Psoas muscle (tissue), 8 donors: Measurements from ENCODE around the gene TSPAN16. TPM values are rescaled to one million over a fixed set of nuclear protein-coding genes. Genes with fewer than 3 reads are reported as not detected.
A peak's percentile ranks its signal among the peaks of the same experiment; 100 is the strongest.

Experiments
- ATAC-seq, 4 donors: fragments of 200-7000 bp; cut with Tn5 transposase; one replicate each; pipeline ENCODE4 v1.9.1; 2020; ENCODE audit warnings: moderate library complexity in 3 of 4, mild to moderate bottlenecking in 2 of 4
- DNase-seq, 2 donors: peaks; one replicate each; pipeline ENCODE4 v3.0.0-alpha.2; 2020
- H3K27ac ChIP-seq: fragments of 200-600 bp; one replicate; pipeline ENCODE4 v1.8.0; 2022
- H3K27me3 ChIP-seq, 3 donors: fragments of 200-600 bp in 1 of 3; one replicate each; pipeline versions ENCODE4 v1.6.1 to v1.8.0; 2013 to 2022; ENCODE audit warnings: low read length in 2 of 3, mild to moderate bottlenecking in 2 of 3, moderate library complexity in 1 of 3; ENCODE audit not compliant: insufficient read depth in 3 of 3
- H3K36me3 ChIP-seq, 2 donors: fragments of 200-600 bp in 1 of 2; one replicate each; pipeline versions ENCODE4 v1.6.1 to v1.8.0; 2013 to 2022; ENCODE audit warnings: low read depth in 1 of 2, mild to moderate bottlenecking in 1 of 2, moderate library complexity in 1 of 2; ENCODE audit not compliant: insufficient read depth in 1 of 2
- H3K4me1 ChIP-seq: fragments of 200-600 bp; one replicate; pipeline ENCODE4 v1.8.0; 2022
- H3K4me3 ChIP-seq: fragments of 200-600 bp; one replicate; pipeline ENCODE4 v1.8.0; 2022; ENCODE audit warnings: mild to moderate bottlenecking
- H3K9me3 ChIP-seq: fragments of 200-600 bp; one replicate; pipeline ENCODE4 v1.8.0; 2022
- WGBS, 3 donors: extraction: QIAGEN DNeasy Blood & Tissue Kit; methylation state at CpG; one replicate each; pipeline versions ENCODE4 v1.1.6 to v1.1.7; 2013; 5-methylcytosine and 5-hydroxymethylcytosine counted together
- intact Hi-C, 2 donors: fragments of 100-400 bp; cut with DNase I; formaldehyde crosslinking; loops; one replicate each; pipeline versions ENCODE4 v1.11.0 to v1.14.2; 2022
- polyA plus RNA-seq, 3 donors: library from polyadenylated mRNA; stranded (reverse); fragments of 200-250 nt; gene quantifications; one replicate each; pipeline ENCODE4 v1.2.3, GENCODE V29; 2013
- total RNA-seq, 4 donors: library from RNA; stranded (reverse); fragmentation: NEBNext Ultra II Directional in 2 of 4; extraction: Animal tissue kit (Norgen Biotek cat#: 25700) in 2 of 4; gene quantifications; one replicate each; pipeline versions ENCODE4 v1.2.1 to v1.2.4, GENCODE V29; 2021 to 2023
- TF ChIP-seq, protein P1 (sequence below): fragments of 200-600 bp; IDR thresholded peaks from one replicate; pipeline ENCODE4 v1.8.0; 2022; ENCODE audit warnings: antibody characterized with exemption
- donor health status: healthy with polysubstance abuse.
- donor health status: DM: no; HTN: no; CAD: no; lungs with moderate emphysema.
- donor health status: Bipolar disorder and iron deficiency.
- donor health status: healthy.
- donor health status: DM: yes; HTN: yes; CAD: no.
- donor health status: DM: no; HTN: no; CAD: no.
- donor health status: DM: no; HTN: no; CAD: no.
- donor health status: DM: yes; HTN: yes; CAD: no.

TSPAN16 gene
- total and polyA plus RNA-seq, 7 donors = not detected

DNA sequence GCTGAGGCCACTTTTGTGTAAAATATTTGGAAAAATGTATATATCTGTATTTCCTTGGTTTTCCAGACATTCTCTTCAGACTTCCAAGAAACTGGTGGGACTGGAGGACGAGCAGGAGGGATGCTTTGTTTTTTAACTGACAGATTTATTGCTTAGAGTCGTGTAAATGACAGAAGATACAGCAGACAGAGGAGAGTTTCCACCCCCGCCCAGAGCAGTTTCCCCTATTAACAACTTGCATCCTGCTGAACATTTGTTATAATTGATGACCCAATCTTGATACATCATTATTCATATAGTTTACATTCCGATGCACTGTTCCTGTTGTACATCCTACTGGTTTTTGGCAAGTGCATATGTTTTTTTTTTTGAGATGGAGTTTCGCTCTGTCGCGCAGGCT is 26.6 kb upstream of the TSPAN16 start:
- intact Hi-C loops = loop anchor here in 1 of 2 donors (1.0 kb wide), 1 partner anchor 43 kb away; no protein-coding TSS in a partner anchor
- TF ChIP-seq, protein P1, sequence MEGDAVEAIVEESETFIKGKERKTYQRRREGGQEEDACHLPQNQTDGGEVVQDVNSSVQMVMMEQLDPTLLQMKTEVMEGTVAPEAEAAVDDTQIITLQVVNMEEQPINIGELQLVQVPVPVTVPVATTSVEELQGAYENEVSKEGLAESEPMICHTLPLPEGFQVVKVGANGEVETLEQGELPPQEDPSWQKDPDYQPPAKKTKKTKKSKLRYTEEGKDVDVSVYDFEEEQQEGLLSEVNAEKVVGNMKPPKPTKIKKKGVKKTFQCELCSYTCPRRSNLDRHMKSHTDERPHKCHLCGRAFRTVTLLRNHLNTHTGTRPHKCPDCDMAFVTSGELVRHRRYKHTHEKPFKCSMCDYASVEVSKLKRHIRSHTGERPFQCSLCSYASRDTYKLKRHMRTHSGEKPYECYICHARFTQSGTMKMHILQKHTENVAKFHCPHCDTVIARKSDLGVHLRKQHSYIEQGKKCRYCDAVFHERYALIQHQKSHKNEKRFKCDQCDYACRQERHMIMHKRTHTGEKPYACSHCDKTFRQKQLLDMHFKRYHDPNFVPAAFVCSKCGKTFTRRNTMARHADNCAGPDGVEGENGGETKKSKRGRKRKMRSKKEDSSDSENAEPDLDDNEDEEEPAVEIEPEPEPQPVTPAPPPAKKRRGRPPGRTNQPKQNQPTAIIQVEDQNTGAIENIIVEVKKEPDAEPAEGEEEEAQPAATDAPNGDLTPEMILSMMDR = no peak
- H3K27ac ChIP-seq = peak overlapping the region; percentile 65
- no peaks in the 10 kb centered on the region for H3K36me3 ChIP-seq
- no peak for DNase-seq
- no peak overlapping the region for H3K4me3 ChIP-seq
- ATAC-seq = no peak
- no peaks in the 10 kb centered on the region for H3K4me1 ChIP-seq
- 42 to 53% (median 51%) methylated on average over 6 to 7 of the region's 7 CpGs for WGBS, 3 donors
- peaks cover 0 to 9% (median 5%) of the 10 kb centered on the region in 3 donors for H3K27me3 ChIP-seq
- H3K9me3 ChIP-seq = no peaks in the 10 kb centered on the region

GRCh38 chr19:11273296-11273695 is 22.7 kb upstream of the TSPAN16 start:
- no peak for DNase-seq
- Histone ChIP-seq H3K9me3 (no peaks in the 10 kb centered on the region), H3K4me1 (no peaks in the 10 kb centered on the region), H3K36me3 (no peaks in the 10 kb centered on the region), H3K27me3 (peaks cover 0 to 4% (median 0%) of the 10 kb centered on the region in 3 donors), H3K27ac (no peak overlapping the region), H3K4me3 (no peak overlapping the region)
- intact Hi-C loops = no loop called here
- WGBS, 3 donors = 75 to 81% (median 80%) methylated on average over 2 of the region's 2 CpGs
- no peak for ATAC-seq
- TF ChIP-seq, protein P1 = no peak

- H3K27me3 ChIP-seq = peaks cover 0 to 4% (median 0%) of the 10 kb centered on the region in 3 donors
- DNase-seq (no peak), ATAC-seq (no peak)
- no peaks in the 10 kb centered on the region for H3K4me1 ChIP-seq
- no peak overlapping the region for H3K27ac ChIP-seq
- no peak overlapping the region for H3K4me3 ChIP-seq
- TF ChIP-seq, protein P1 = no peak
- no peaks in the 10 kb centered on the region for H3K36me3 ChIP-seq
- H3K9me3 ChIP-seq = no peaks in the 10 kb centered on the region
- WGBS, 3 donors = 73 to 86% (median 78%) methylated on average over 5 of the region's 5 CpGs
- intact Hi-C loops = no loop called here
Observed at GRCh38 chr19:11273989-11274388, 22.0 kb upstream of the TSPAN16 start.

DNA sequence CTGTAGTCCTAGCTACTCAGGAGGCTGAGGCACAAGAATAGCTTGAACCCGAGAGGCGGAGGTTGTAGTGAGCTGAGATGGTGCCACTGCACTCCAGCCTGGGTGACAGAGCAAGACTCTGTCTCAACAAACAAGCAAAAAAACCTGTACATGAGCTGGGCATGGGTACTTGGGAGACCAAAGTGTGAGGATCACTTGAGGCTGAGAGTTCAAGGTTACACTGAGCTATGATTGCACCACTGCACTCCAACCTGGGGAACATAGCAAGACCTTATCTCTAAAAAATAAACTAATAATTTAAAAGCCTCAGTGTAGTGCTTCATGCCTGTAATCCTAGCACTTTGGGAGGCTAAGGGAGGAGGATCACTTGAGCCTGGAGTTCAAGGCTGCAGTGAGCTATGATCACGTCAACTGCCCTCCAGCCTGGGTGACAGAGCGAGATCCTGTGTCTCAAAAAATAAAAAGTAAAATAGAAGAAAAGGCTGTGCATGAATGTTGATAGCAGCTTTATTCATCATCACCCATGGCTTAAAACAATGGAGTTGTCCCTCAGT is 21.4 kb upstream of the TSPAN16 start:
- Histone ChIP-seq H3K9me3 (no peaks in the 10 kb centered on the region), H3K36me3 (no peaks in the 10 kb centered on the region), H3K4me1 (no peaks in the 10 kb centered on the region), H3K27ac (no peak overlapping the region), H3K27me3 (peaks cover 0 to 4% (median 0%) of the 10 kb centered on the region in 3 donors), H3K4me3 (no peak overlapping the region)
- TF ChIP-seq, protein P1 = no peak
- intact Hi-C loops = no loop called here
- 70 to 72% (median 71%) methylated on average over 4 of the region's 4 CpGs for WGBS, 3 donors
- no peak for DNase-seq
- ATAC-seq = no peak

- Histone ChIP-seq H3K9me3 (no peaks in the 10 kb centered on the region), H3K4me3 (no peak overlapping the region), H3K27ac (no peak overlapping the region), H3K36me3 (no peaks in the 10 kb centered on the region), H3K4me1 (no peaks in the 10 kb centered on the region), H3K27me3 (peaks cover 0 to 4% (median 0%) of the 10 kb centered on the region in 3 donors)
- 34 to 45% (median 44%) methylated on average over 6 of the region's 6 CpGs for WGBS, 3 donors
- TF ChIP-seq, protein P1 = no peak
- intact Hi-C loops = no loop called here
- ATAC-seq (no peak), DNase-seq (no peak)
Observed at GRCh38 chr19:11278670-11279069, 17.3 kb upstream of the TSPAN16 start.
